VCaP (cell line): ENCODE measurements around the gene GCM1.

ENCODE experiments used
- H3K27ac ChIP-seq: fragments of 450-650 bp; 2 replicates; pipeline ENCODE4 v1.5.1; 2017
- TF ChIP-seq, protein P1 (sequence below): fragments of 450-650 bp; conservative IDR thresholded peaks from 2 replicates; pipeline ENCODE4 v1.5.1; 2017; ENCODE audit warnings: mild to moderate bottlenecking, moderate library complexity

GCM1 gene

GRCh38 chr6:53179961-53180651, 31.5 kb upstream of the GCM1 start:
- TF ChIP-seq, protein P1, sequence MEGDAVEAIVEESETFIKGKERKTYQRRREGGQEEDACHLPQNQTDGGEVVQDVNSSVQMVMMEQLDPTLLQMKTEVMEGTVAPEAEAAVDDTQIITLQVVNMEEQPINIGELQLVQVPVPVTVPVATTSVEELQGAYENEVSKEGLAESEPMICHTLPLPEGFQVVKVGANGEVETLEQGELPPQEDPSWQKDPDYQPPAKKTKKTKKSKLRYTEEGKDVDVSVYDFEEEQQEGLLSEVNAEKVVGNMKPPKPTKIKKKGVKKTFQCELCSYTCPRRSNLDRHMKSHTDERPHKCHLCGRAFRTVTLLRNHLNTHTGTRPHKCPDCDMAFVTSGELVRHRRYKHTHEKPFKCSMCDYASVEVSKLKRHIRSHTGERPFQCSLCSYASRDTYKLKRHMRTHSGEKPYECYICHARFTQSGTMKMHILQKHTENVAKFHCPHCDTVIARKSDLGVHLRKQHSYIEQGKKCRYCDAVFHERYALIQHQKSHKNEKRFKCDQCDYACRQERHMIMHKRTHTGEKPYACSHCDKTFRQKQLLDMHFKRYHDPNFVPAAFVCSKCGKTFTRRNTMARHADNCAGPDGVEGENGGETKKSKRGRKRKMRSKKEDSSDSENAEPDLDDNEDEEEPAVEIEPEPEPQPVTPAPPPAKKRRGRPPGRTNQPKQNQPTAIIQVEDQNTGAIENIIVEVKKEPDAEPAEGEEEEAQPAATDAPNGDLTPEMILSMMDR, result no peak
- H3K27ac ChIP-seq, result no peak overlapping the region

DNA sequence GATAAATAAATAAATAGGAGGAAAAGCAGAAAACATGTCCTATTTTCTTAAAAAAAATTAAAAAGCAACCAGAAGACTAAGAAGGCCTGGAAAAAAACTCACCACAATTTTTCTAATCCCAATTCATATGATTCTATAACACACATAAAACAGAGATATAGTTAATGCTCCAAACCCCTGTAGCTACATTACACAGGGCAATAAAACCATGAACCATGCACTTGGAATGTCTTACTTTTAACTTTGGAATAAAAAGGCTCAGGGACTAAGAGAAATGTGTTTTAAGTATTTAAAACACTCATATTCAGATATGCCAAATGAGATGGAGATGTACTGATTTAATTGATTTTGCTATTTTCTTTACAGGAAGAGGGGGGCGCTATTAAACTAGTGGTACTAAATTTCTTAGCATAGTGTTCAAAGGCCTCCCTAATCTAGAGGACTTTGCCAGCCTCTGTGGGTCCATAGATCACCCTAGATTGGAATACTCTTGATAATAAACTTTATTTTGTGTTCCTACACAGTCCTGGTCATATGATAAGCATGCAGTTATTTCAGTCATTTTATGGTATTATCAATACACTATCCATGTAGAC, 30.3 kb upstream of the GCM1 start:
- no peak overlapping the region for H3K27ac ChIP-seq
- TF ChIP-seq, protein P1, result no peak

GRCh38 chr6:53175027-53175426, 26.4 kb upstream of the GCM1 start:
- TF ChIP-seq, protein P1, result no peak
- no peak overlapping the region for H3K27ac ChIP-seq

- TF ChIP-seq, protein P1, result no peak
- peak overlapping the region; percentile 21; the same call in 1 of the 2 replicates for H3K27ac ChIP-seq
Observed at GRCh38 chr6:53172468-53172803, 23.8 kb upstream of the GCM1 start.

DNA sequence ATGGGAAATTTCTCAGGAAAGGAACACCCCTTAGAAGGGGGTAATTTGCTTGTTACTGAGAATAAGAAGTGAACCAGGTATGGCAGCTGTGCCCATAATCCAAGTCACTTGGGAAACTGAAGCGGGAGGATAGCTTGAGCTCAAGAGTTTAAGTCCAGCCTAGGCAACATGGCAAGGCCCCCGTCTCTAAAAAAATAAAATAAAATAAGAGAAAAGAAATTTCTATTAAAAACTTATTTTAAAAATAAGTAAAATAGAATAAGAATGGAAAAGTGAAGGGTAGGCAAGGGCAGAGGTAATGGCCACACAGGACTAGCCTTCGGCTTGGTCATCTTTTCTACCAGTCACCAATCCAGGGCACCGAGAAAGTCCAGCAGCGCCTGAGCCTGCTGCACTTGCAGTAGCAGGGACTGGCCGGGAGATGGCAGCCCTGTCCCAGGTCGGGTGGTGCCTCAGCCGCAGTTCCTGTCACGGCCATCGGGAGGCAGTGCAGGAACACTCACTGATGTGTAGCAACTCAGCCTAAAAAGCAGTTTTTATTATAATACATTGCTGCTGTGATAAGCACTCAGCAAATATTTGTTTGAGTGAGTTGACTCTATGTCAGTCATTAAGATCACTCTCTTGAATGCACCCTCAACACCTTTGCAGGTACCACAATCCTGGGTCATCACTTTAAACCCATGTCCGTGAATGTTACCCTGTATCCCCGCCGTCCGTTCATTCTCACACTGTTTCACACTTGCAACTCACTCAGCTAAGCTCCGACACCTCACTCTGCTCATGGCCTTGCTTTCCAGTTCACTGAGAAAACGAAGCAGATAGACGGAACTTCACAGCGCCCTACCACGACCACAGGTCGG, 23.2 kb upstream of the GCM1 start:
- H3K27ac ChIP-seq, result peak overlapping the region; percentile 21; the same call in 1 of the 2 replicates
- TF ChIP-seq, protein P1, result peak; percentile 100

DNA sequence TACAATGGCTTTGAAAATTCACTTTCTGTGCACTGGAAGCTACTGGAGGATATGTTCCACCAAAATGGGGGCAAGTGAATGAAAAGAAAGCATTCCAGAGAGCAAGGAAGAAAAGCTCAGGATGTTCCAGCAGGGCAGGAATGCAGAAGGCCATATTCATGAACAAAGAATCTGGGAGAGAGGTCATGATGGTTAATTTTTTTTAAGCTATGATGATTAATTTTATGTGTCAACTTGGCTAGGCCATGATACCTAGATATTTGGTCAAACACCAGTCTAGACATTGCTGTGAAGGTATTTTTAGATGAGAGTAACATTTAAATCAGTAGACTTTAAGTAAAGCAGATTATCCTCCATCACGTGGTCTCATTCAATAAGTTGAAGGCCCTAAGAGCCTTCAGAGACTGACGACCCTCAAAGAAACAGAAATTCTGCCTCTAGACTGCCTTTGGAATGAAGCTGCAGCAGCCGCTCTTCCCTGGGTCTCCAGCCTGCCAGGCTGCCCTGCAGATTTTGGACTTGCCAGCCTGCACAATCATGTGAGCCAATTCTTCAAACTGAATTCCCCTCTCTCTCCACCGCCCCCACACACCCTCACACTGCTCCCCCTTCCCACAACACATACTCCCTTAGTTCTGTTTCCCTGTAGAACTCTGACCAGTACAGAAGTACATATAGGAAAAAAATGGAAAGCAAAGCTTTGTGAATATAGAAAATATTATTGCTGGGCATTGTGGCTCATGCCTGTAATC, 20.1 kb upstream of the GCM1 start:
- TF ChIP-seq, protein P1, result no peak
- no peak overlapping the region for H3K27ac ChIP-seq

GRCh38 chr6:53165293-53165692, 16.7 kb upstream of the GCM1 start:
- no peak overlapping the region for H3K27ac ChIP-seq
- TF ChIP-seq, protein P1, result no peak
